HepG2 (cell line): ENCODE data around the gene KCNAB1. TPM values are rescaled to one million over a fixed set of nuclear protein-coding genes. Genes with fewer than 3 reads are reported as not detected.

Experiments used
- ATAC-seq: fragments of 200-7000 bp; cut with Tn5 transposase; 3 replicates; pipeline ENCODE4 v1.9.1; 2020; ENCODE audit warnings: mild to moderate bottlenecking, moderate library complexity
- BruUV-seq: library from RNA; stranded (reverse); fragments of 400-500 nt; replicated peaks from 2 replicates; lab custom pipeline; 2021; lab: Mats Ljungman, UMichigan
- CTCF ChIA-PET: fragments of 300-600 bp; formaldehyde crosslinking; extraction: SDS; loops from one replicate; lab custom pipeline; 2021; ENCODE audit warnings: low total read pairs, inconsistent platforms, low intra/inter-chr PET ratio; lab: Yijun Ruan, JAX
- POLR2A ChIA-PET: fragments of 350-600 bp; sonication (Branson Sonifier 250); formaldehyde crosslinking; loops from one replicate; lab custom pipeline; 2020; ENCODE audit warnings: antibody characterized with exemption, inconsistent platforms; lab: Yijun Ruan, JAX
- DNase-seq: peaks from one replicate; pipeline ENCODE4 v3.0.0-alpha.2; 2015; ENCODE audit warnings: low spot score
- FAIRE-seq: peaks from 3 replicates; lab custom pipeline; 2011; peaks lifted over from hg19 to GRCh38; lab: Jason Lieb, UNC
- H2AFZ ChIP-seq: one replicate; pipeline ENCODE4 v1.6.1; 2011; ENCODE audit warnings: low read length, inconsistent platforms
- H3K27ac ChIP-seq: fragments of 300-600 bp; 3 replicates; pipeline ENCODE4 v1.8.0; 2011; ENCODE audit warnings: mixed run types, mild to moderate bottlenecking, mixed read lengths, low read length, inconsistent platforms; ENCODE audit not compliant: insufficient read depth; ENCODE audit errors: extremely low read length
- H3K27me3 ChIP-seq, 2 experiments: fragments of 200-600 bp in 1 of 2; 2 replicates in 1 of 2; 3 replicates in 1 of 2; pipeline versions ENCODE4 v1.6.0 to v1.8.0; 2011; ENCODE audit warnings: low read length in 2 of 2, mild to moderate bottlenecking in 2 of 2, moderate library complexity in 2 of 2, inconsistent platforms in 1 of 2; ENCODE audit not compliant: insufficient read depth in 2 of 2, control insufficient read depth in 1 of 2
- H3K36me3 ChIP-seq, 2 experiments: fragments of 200-600 bp in 1 of 2; replicated peaks in 1 of 2; 2 replicates in 1 of 2; 3 replicates in 1 of 2; pipeline versions ENCODE4 v1.5.1 to v1.8.0; 2011; ENCODE audit warnings: low read length in 2 of 2, inconsistent platforms in 1 of 2; ENCODE audit not compliant: insufficient read depth in 2 of 2, control insufficient read depth in 1 of 2
- H3K4me1 ChIP-seq: 2 replicates; pipeline ENCODE4 v1.5.1; 2012; ENCODE audit warnings: low read length, inconsistent platforms; ENCODE audit not compliant: insufficient read depth
- H3K4me2 ChIP-seq: 2 replicates; pipeline ENCODE4 v1.6.0; 2011; ENCODE audit warnings: low read depth, low read length, inconsistent platforms
- H3K4me3 ChIP-seq, 3 experiments: fragments of 200-600 bp in 1 of 3; sonication (generic), shearing (Covaris generic) in 1 of 3; replicated peaks in 1 of 3; 2 replicates each; pipeline ENCODE4 v1.5.1; 2011 to 2016; ENCODE audit warnings: low read length in 3 of 3, inconsistent platforms in 2 of 3, low read depth in 2 of 3, mild to moderate bottlenecking in 2 of 3, control low read depth in 1 of 3, mixed read lengths in 1 of 3; ENCODE audit not compliant: insufficient read depth in 1 of 3
- H3K79me2 ChIP-seq: one replicate; pipeline ENCODE4 v1.6.1; 2011; ENCODE audit warnings: low read length, inconsistent platforms; ENCODE audit not compliant: insufficient read depth
- H3K9ac ChIP-seq: 2 replicates; pipeline ENCODE4 v1.6.0; 2011; ENCODE audit warnings: mild to moderate bottlenecking, low read depth, low read length, inconsistent platforms; ENCODE audit not compliant: insufficient read depth
- H3K9me3 ChIP-seq: 2 replicates; pipeline ENCODE4 v1.5.1; 2012; ENCODE audit warnings: mild to moderate bottlenecking, low read length
- H4K20me1 ChIP-seq: 2 replicates; pipeline ENCODE4 v1.6.0; 2011; ENCODE audit warnings: inconsistent platforms, mild to moderate bottlenecking, low read length, moderate library complexity; ENCODE audit not compliant: insufficient read depth
- AGO1 ChIP-seq: fragments of 200-400 bp; formaldehyde crosslinking; IDR thresholded peaks from 2 replicates; pipeline ENCODE4 v1.6.1; 2017; ENCODE audit warnings: mild to moderate bottlenecking, low read depth, low read length, moderate library complexity; ENCODE audit not compliant: poor library complexity, severe bottlenecking
- EHMT2 ChIP-seq: fragments of 200-600 bp; sonication (generic); IDR thresholded peaks from 2 replicates; pipeline ENCODE4 v1.7.0; 2017; ENCODE audit warnings: antibody characterized with exemption, low read depth, low read length, borderline replicate concordance
- ETV5 ChIP-seq: IDR thresholded peaks from 2 replicates; pipeline ENCODE4 v1.6.1; 2018; ENCODE audit warnings: missing biosample characterization, missing genetic modification reagents, inconsistent platforms, borderline replicate concordance
- GABPA ChIP-seq, 2 experiments: IDR thresholded peaks; 2 replicates each; pipeline ENCODE4 v1.6.1; 2011 to 2016; ENCODE audit warnings: low read depth in 2 of 2, low read length in 1 of 2, missing biosample characterization in 1 of 2, missing genetic modification characterization in 1 of 2
- HDAC1 ChIP-seq: sonication (generic); formaldehyde crosslinking; IDR thresholded peaks from 2 replicates; pipeline ENCODE4 v1.5.1; 2020; ENCODE audit warnings: mild to moderate bottlenecking, missing genetic modification reagents
- HDAC2 ChIP-seq: sonication (generic); formaldehyde crosslinking; IDR thresholded peaks from 2 replicates; pipeline ENCODE4 v1.4.0; 2020; ENCODE audit warnings: missing genetic modification reagents
- IKZF5 ChIP-seq: IDR thresholded peaks from 2 replicates; pipeline ENCODE4 v1.6.1; 2018; ENCODE audit warnings: missing genetic modification reagents, mild to moderate bottlenecking, missing compliant biosample characterization
- RARG ChIP-seq: sonication (generic); formaldehyde crosslinking; IDR thresholded peaks from 2 replicates; pipeline ENCODE4 v1.4.0; 2020; ENCODE audit warnings: low read depth, mild to moderate bottlenecking, missing genetic modification reagents
- TAF15 ChIP-seq: fragments of 200-400 bp; formaldehyde crosslinking; IDR thresholded peaks from one replicate; pipeline ENCODE4 v1.6.1; 2018; ENCODE audit warnings: mild to moderate bottlenecking, low read depth, low read length; ENCODE audit not compliant: poor library complexity, severe bottlenecking
- THAP11 ChIP-seq: IDR thresholded peaks from 2 replicates; pipeline ENCODE4 v1.6.1; 2016; ENCODE audit warnings: missing biosample characterization, missing genetic modification reagents
- ZNF354B ChIP-seq: sonication (generic); formaldehyde crosslinking; IDR thresholded peaks from 2 replicates; pipeline ENCODE4 v1.8.0; 2022; ENCODE audit warnings: mild to moderate bottlenecking, missing genetic modification reagents
- ZNF407 ChIP-seq: sonication (generic); formaldehyde crosslinking; IDR thresholded peaks from one replicate; pipeline ENCODE4 v1.5.1; 2020; ENCODE audit warnings: mild to moderate bottlenecking, missing genetic modification reagents; ENCODE audit errors: not compliant biosample characterization
- ZNF547 ChIP-seq: sonication (generic); formaldehyde crosslinking; IDR thresholded peaks from 2 replicates; pipeline ENCODE4 v1.5.1; 2020; ENCODE audit warnings: mild to moderate bottlenecking, missing genetic modification reagents
- ZNF788 ChIP-seq: sonication (generic); formaldehyde crosslinking; IDR thresholded peaks from 2 replicates; pipeline ENCODE4 v1.5.0; 2020; ENCODE audit warnings: mild to moderate bottlenecking, missing genetic modification reagents, borderline replicate concordance
- whole genome bisulfite sequencing: methylation state at CpG from one replicate; pipeline ENCODE4 v1.1.6; 2017; ENCODE audit warnings: low lambda C conversion rate; 5-methylcytosine and 5-hydroxymethylcytosine counted together
- in situ Hi-C: cut with HindIII; loops from 2 replicates; pipeline ENCODE4 v1.10.0; 2017; ENCODE audit warnings: low pct_unique_long_range_greater_than_20kb; ENCODE audit not compliant: extremely low pct_ligation_motif_present
- intact Hi-C: fragments of 100-400 bp; cut with micrococcal nuclease; formaldehyde crosslinking; loops from one replicate; pipeline ENCODE4 v1.10.0; 2022; ENCODE audit not compliant: unreplicated experiment
- polyA plus RNA-seq, 8 experiments: library from polyadenylated mRNA; depleted of rRNA in 3 of 8; stranded (reverse) in 7 of 8; unstranded in 1 of 8; fragments of >200 nt; fragmentation: Illumina TruSeq in 4 of 8; extraction: Trizol in 4 of 8; gene quantifications; 2 replicates each; pipeline versions ENCODE4 v1.2.1 to v1.2.3, GENCODE V29; 2011 to 2016; ENCODE audit warnings: low read depth in 4 of 8, missing spikeins in 1 of 8, mixed read lengths in 1 of 8; ENCODE audit not compliant: insufficient read depth in 1 of 8
- total RNA-seq, 5 experiments: library from RNA; depleted of rRNA; stranded (reverse); fragments of >200 nt; fragmentation: Illumina TruSeq; extraction: Trizol; gene quantifications; 2 replicates each; pipeline ENCODE4 v1.2.3, GENCODE V29; 2016; ENCODE audit warnings: low read depth in 1 of 5

KCNAB1 gene
- total and polyA plus RNA-seq, 2 of the 13 experiments (the other 11 are each of a cell fraction or from before 2014, with no cell fraction given): not detected

GRCh38 chr3:156379327-156379726 is 258.9 kb downstream of the KCNAB1 start:
- CTCF ChIA-PET: interaction anchor here (0.7 kb wide), 1 partner anchor 229 kb away, joined by 3 read pairs; no protein-coding TSS in a partner anchor
- Histone ChIP-seq H3K4me1 (no peaks in the 10 kb centered on the region), H3K27me3 (0 out of 5 replicates have a peak, but pooled peaks cover 0 to 3% of the 10 kb centered on the region in 2 experiments), H3K27ac (no peak overlapping the region), H3K4me2 (no peak overlapping the region), H3K4me3 (no peak overlapping the region), H3K9ac (no peak overlapping the region), H4K20me1 (no peaks in the 10 kb centered on the region), H2AFZ (no peak overlapping the region), H3K9me3 (no peaks in the 10 kb centered on the region), H3K79me2 (no peaks in the 10 kb centered on the region), H3K36me3 (no peaks in the 10 kb centered on the region)
- in situ Hi-C loops (loop anchor here (5.0 kb wide), 1 partner anchor 227 kb away; no protein-coding TSS in a partner anchor), intact Hi-C loops (no loop called here)
- WGBS: 0% methylated on average over 1 of the region's 1 CpG
- ATAC-seq (no peak), DNase-seq (no peak), FAIRE-seq (no peak)
- no TSS peak for BruUV-seq
- POLR2A ChIA-PET: no interaction called here
- TF ChIP-seq RARG: no peak
- no peak for TF ChIP-seq ZNF407 (CRISPR knock-in tag)
- TF ChIP-seq TAF15: no peak
- TF ChIP-seq GABPA (IDR thresholded peaks at IDR 0.05; ENCODE audit: low read depth, low read length): no peak
- no peak for TF ChIP-seq GABPA (CRISPR knock-in tag; IDR thresholded peaks at IDR 0.05; ENCODE audit: low read depth)
- no peak for TF ChIP-seq HDAC2 (CRISPR knock-in tag)
- no peak for TF ChIP-seq ZNF547
- TF ChIP-seq IKZF5 (CRISPR knock-in tag): no peak
- no peak for TF ChIP-seq HDAC1
- TF ChIP-seq AGO1: no peak
- no peak for TF ChIP-seq EHMT2
- no peak for TF ChIP-seq THAP11 (CRISPR knock-in tag)
- no peak for TF ChIP-seq ZNF788 (CRISPR knock-in tag)
- TF ChIP-seq ZNF354B (CRISPR knock-in tag): no peak
- no peak for TF ChIP-seq ETV5
